AG08395 (cell line): ENCODE measurements around the gene LSP1.

Experiments used
- DNase-seq: peaks from one replicate; pipeline ENCODE4 v3.0.0; 2012; ENCODE audit warnings: mixed read lengths, low spot score

LSP1 gene

DNA sequence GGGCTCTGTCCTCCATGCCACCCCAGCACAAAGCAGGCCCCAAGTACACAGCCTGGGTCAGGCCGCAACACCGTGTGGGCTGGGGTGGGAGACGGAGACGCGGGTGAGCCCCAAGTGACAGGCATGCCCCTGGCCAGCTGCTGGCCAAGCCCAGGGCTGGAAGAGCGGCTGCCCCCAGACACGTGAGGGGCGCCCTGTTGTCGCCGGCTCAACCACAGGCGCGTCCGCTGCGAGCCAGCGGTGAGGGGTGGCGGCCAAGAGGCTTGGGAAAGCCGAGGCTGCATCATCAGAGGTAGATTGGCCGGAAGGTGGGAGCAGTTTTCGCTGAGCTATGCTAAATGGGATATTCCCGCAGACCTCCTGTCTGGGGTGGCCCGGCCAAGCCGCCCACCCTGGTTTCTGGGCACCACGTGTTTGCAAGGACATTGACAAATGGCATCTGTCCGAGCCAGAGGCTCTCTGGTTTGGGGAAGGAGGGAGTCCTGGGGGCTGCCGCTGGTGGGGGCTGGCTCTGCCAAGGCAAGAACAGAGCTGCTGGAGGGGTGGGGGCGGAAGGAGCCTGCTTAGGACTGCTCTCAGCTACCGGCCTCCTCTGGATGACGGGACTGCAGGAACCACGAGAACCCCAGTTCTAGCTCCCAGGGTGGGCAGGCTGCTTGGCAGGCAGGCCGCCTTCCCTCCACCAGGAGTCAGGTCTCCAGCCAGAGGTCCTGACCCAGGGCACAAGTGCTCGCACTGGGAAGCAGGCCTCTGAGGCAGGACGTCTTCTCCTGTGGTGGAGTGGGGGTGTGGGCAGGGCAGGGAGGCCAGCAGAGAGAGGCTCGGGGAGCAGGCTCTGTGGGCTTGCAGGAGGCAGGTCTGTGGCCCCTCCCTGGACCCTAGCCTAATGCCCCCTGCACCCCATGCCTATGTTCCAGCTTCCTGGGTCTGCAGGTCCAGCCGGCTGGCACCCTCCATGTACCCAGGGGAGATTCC, 38.3 kb downstream of the LSP1 start:
- DNase-seq, result no peak

DNA sequence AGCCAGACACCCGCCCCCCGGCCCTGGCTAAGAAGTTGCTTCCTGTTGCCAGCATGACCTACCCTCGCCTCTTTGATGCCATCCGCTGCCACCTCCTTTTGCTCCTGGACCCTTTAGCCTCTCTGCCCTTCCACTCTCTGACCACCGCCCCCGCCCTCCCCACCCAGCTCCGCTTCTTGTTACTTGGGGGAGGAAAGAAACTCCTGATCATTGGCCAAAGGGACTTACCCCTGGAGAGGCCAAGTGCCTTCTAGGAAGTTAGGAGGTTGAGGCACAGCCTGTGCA, 38.9 kb downstream of the LSP1 start, which contains the start of gene PRR33:
PRR33 (minus strand) TSS at position 65 of the 285 bp plus-strand sequence. CDS start 1,311 bp downstream, outside the sequence.
- no peak for DNase-seq

DNA sequence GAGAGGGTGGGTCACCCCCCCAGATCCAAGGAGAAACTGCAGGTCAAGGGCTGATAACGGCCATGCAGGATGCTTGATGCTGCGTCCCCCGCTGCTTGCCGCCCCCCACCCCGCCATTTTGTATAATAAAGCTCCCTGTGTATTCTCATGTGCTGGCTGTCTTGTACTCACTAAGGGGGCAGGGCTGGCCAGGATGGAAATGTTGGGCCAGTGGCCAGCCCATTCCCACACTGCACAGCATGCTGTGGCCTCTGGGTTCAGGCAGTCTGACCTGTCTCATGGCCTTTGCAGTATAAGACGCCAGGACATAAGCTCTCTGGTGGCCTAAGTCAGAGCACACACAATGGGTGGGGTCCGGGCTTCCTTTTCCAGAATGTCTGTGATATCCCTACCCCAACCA, 39.2 kb downstream of the LSP1 start:
- no peak for DNase-seq

DNA sequence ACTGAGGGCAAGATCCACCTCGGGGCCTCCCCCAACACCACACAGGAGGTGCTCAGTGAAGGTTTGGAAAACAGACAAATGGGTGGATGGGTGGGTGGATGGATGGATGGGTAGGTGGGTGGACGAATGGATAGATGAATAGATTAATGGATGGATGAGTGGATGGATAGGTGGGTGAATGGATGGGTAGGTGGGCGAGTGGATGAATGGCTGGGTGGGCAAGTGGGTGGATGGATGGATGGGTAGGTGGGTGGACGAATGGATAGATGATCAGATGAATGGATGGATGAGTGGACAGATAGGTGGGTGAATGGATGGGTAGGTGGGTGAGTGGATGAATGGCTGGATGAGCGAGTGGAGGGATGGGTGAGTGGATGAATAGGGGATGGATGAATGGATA, 39.7 kb downstream of the LSP1 start:
- no peak for DNase-seq

DNA sequence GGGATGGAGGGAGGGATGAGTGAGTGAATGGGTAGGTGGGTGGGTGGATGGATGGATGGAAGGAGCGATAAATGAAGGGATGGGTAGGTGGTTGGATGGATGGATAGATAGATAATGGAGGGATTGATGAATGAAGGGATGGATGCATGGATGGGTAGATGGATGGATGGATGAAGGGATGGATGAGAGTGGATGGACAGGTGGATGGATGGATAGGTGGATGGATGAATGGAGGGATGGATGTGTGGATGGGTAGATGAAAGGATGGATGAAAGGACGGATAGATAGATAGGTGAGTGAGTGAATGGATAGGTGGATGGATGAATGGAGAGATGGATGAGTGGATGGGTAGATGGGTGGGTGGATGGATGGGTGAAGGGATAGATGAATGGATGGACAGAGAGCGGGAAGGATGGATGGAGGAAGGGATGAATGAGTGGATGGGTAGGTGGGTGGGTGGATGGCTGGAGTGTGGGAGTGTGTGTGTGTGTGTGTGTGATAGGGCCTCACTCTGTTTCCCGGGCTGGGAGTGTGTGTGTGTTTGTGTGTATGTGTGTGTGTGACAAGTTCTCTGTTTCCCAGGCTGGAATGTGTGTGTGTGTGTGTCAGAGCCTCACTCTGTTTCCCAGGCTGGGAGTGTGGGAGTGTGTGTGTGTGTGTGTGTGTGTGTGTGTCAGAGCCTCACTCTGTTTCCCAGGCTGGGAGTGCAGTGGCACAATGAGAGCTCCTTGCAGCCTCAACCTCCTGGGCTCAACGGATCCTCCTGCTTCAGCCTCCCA, 40.9 kb downstream of the LSP1 start:
- DNase-seq, result no peak

DNA sequence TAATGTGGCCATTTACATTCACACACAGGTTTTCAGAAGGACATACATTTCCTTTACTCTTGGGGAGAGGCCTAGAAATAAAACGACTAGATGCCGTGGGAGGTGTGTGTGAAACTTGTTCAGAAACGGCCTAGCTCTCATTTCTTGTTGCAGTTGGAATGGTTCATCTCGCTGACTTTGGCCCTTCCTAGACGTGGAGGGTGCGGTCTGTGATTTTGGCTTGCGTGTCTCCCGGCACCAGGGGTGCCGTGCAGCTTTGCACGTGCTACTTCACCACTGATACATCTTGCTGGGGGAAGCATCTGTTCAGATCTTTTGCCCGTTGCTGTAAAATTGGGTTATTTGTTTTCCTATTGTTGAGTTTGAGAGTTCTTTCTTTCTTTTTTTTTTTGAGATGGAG, 41.9 kb downstream of the LSP1 start:
- DNase-seq, result no peak

DNA sequence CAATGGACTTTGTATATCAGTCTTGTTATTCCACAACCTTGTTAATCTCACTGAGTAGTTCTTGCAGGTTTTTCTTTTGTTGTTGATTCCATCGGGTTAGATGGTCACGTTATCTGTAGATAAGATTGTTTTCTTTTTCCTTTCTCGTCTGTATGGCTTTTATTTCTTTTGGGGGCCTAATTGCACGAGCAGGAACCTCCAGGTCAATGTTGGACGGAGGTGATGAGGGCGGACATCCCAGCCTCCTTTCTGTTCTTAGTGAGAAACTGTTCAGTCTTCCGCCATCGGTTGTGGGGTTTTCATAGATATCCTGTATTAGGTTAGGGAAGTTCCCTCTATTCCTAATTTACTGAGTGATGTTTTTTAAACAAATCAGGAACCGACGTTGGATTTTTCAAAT, 43.6 kb downstream of the LSP1 start:
- no peak for DNase-seq

DNA sequence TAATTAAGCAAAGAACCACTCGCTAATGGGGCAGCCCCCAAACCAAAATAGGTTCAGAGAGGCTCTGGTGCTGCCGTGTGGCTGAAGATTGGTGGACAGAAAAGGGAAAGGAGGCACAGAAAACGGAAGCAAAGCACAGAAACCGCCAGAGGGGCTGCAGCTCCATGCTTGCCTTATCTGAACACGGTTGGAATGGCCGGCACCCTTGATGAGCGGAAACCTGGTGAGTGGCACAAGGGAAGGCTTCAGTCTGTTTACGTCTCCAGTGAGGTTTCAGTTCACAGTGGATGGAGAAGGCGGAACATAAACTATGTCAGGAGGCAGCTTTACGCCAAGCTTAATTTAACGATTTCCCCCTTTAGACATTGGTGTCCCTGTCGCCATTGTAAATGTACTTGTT, 44.0 kb downstream of the LSP1 start:
- no peak for DNase-seq

DNA sequence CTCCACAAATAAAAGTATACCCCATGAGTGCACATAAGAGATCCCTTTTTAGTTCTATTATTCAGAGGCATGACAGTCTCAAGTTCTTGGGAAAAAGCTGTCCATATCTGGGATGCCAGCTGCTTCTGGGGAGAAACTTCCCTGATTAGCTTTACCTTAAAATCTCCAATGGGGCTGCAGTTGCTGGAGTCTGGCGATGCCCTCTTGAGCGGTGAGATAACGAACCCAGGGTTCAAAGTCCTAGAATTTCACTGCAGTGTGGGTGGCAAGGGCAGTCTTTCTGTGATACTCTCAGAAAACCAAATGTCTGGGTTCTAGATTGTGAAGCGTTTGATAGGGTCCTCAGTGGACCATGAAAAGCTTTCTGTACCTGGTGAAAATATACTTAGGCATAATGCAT, 46.2 kb downstream of the LSP1 start:
- no peak for DNase-seq

DNA sequence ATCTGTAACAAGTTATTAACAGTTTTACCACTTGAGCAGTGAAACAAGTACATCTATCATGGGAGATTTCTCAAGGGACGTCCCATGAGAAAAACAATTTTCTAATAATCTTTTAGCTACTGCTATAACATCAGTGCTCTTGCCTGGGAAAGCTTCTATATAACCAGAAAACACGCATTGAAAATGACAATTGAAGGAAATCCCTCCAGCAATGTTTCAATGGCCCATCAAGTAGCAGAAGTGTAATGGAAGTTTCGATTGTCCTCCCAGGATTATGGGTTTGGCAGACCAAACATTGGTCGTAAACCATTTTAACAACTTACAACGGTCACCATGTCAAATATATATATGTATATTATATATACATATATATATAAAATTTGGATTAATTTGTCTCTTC, 46.8 kb downstream of the LSP1 start:
- DNase-seq, result no peak

DNA sequence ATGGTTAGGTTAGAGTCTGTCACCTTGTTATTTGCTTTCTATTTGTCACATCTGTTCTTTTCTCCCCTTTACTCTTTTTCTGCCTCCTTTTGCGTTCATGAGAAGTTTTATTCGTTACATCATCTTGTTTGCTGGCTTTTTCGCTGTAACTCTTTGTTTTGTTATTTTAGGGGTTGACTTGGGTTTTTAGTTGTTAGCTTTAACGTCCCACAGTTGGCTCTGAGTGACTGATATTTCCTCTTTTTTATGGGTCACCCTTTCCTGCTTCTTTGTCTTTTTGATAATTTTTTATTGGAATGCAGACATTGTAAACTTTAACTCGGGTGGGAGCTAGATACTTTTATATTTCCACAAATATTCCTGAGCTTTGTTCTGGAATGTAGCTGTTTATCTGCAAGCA, 53.3 kb downstream of the LSP1 start:
- DNase-seq, result no peak

DNA sequence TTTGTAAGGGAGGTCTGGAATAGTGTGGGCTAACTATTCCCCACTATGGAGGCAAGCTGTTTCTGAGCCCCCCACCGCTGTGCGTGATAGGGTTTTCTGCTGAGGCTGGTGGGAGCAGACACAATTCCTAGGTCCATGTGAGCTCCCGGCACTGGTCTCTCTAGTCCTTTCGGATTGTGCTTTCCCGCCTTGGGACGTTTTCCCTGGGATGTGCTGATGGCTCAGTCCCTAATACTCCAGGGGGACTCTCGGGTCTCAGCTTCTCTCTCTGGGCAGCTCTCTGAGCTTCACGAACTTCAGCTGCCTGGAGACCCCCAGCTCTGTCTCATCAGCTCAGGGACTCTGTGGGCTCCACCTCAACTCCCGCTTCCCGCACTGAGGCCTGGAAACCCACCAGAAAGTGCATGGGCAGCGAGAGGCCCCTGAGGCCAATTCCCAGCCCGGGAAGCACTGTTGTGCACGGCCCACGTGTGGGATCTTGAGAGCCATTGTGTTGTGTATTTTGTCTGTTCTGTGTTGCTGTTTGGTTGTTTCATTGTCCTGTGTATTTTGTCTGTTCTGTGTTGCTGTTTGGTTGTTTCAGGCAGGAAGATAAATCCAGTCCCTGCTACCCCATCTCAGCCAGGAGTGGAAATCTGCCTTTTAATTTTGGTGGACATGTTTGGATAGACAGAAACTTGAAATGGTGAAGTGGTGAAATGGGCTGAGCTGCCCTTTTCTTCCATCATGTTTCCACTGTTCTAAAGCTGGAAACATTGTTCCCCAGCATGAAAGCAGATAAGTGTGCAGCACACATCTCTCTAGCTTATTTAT, 53.9 kb downstream of the LSP1 start:
- no peak for DNase-seq

DNA sequence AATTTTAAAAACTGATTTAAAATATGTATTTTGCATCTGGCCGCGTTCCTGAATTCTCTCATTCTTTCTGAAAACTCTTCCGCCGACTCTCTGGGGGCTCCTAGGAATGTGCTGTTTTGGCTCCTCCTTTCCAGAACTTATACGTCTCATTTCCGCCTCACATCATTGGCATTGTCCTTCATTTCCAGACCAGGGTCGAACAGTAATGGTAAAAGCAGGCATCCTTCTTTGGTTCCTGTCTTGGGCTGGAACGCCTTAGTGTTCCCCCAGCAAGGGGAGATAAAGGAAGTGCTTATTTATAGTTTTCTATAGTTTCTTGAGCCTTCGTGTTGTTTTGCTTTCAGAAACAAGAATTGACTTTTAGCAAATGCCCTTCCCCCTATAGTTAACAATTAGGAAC, 55.7 kb downstream of the LSP1 start:
- no peak for DNase-seq

DNA sequence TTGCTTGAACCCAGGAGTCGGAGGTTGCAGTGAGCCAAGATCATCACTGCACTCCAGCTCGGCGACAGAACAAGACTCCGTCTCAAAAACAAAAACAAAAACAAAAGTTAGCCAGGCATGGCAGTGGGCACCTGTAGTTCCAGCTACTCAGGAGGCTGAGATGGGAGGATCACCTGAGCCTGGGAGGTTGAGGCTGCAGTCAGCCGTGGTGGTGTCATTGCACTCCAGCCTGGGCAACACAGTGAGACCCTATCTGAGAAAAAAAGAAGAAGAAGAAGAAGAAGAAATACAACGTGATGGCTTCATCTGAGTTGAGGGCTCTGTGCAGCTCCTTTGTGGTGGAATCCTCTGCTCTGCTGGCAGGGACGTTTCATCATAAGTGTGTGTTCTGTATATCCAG, 56.6 kb downstream of the LSP1 start:
- DNase-seq, result no peak

DNA sequence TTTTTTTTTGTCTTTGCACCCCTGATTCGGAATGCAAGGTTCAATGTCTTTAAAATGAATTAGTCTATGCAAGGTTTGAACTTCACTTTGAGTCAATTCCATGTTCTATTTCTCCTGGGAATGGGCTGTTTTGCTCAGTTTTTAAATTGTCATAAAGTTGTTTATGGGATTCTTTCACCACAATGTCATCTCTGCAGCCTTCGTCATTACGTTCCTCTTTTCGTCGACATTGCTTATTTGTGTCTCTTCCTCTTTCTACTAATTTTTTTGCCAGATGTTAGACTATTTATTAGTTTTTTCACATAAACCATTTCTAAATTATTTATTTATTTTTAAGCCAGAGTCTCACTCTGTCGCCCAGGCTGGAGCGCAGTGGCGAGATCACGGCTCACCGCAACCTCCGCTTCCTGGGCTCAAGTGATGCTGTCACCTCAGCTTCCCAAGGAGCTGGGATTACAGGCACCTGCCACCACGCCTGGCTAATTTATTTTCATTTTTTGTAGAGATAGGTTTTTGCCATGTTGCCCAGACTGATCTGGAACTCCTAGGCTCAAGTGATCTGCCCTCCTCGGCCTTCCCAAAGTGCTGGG, 59.5 kb downstream of the LSP1 start:
- DNase-seq, result no peak

DNA sequence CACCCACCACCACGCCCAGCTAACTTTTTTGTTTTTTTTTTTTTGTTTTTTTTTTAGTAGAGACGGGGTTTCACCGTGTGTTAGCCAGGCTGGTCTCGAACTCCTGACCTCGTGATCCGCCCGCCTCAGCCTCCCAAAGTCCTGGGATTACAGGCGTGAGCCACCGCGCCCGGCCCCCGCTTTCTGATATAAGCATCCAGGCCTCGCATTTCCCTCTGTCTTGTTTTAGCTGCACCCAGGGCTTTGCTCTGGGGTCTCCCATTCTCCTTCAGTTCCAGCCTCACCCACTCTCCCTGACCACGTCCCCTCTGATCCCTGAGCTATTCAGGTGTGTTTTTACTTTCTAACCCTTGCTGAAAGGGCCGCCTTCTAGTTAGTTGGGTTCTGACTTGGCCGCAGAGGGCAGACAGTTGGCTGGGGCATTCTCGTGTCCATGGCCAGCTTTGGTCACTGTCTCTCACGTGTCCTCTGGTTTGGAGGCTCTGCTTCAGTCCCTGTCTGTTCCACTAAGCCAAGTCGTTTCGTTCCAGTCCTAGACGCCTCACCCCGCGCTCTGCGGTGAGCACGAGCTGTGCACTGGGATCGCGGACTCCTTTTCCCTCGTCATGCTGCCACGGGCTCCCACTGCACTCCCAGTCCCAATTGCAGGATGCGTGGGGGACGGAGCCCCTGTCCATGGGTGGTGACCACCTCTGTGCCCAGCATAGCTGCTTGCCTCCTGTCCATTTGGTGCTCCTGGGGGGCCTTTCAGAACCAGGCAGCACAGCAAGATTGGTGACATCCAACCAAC, 60.6 kb downstream of the LSP1 start:
- no peak for DNase-seq

DNA sequence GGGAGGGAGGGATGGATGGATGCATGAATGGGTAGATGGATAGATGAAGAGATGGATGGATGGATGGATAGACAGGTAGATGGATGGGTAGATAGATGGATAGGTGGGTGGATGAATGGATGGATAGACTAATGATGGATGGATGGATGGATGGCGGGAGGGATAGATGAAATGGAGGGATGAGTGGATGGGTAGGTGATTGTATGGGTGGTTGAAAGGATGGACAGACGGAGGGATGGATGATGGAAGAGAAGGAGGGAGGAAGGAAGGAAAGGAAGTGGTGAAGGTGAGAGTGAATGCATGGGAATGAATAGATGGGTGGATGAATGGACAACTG, 62.9 kb downstream of the LSP1 start:
- no peak for DNase-seq

DNA sequence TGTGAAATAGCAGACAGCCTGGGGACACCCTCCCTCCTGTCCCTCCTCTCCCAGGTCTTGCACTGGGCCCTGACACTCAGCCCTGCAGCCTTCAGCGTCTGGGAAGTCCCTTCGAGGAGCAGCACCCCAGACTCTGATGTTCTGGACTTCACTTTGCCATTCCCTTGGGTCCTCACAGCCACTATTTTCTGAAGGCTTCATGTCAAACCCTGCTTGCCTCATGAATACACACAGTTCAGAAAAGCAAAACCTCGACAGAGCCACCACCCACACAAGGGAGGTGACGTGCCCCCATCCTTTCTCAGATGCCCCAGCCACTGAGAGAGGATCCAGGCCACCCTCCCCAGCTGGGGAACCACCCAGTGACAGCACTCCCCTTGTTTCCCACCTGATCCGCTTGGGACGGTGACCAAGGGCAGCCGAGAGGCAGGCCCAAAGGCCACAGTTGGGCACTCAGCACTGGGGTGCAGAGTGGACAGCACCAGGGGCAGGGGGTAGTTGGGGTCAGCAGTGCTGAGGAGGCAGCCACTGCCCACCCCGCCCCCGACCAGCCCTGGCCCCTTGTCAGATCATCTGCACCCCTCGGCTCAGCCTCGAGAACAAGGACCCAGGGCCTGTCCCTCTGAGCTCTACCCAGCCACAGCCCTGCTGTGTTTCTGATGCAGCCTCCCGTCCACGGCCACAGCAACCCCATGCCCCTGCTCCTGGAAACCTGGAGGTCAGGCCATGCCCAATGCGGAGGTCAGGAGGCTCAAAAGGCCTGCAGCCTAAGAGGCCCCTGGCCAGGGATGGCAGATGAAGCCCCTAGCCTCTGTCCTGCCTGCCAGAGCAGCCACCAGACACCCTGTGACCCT, 63.5 kb downstream of the LSP1 start:
- no peak for DNase-seq

DNA sequence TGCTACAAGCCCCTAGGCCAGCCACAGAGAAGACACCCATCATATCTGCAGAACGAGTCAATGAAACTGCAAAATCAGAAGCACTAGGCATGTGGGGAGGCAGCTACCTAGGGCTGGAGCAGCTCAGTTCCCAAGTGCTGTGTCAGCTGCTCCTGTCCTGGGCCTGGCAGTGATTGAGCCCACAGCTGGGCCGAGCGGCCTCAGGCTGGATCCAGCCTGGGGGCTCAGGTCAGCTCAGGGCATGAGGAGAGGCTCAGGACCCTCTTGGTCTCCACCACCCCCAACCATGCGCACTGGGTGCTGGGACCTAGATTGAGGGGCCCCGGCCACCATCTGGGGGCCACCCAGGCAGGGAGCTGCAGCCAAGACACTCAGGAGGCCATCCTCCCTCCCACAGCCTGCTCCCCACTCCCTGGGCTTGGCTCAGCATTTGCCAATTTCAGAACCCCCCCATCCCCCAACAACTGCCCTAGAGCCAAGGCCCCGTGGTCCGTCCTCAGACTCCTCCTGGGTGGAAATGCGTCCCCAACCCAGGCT, 64.2 kb downstream of the LSP1 start:
- DNase-seq, result no peak
